SU-DHL-6 (cell line): ENCODE measurements around the gene ZSWIM8.

ENCODE experiments used
- H2AFZ ChIP-seq: fragments of 200-600 bp; sonication (generic); 2 replicates; pipeline ENCODE4 v1.6.1; 2014; ENCODE audit warnings: low read depth, mild to moderate bottlenecking, moderate library complexity, mixed read lengths, antibody characterized with exemption, low read length; ENCODE audit not compliant: severe bottlenecking
- H3F3A ChIP-seq: fragments of 200-600 bp; shearing (Covaris generic); 2 replicates; pipeline ENCODE4 v1.6.0; 2016; ENCODE audit warnings: antibody characterized with exemption, mild to moderate bottlenecking; ENCODE audit not compliant: insufficient read depth
- H3K27ac ChIP-seq: fragments of 200-600 bp; sonication (generic); 2 replicates; pipeline ENCODE4 v1.5.1; 2016; ENCODE audit warnings: low read depth, mild to moderate bottlenecking, low read length, moderate library complexity, mixed read lengths
- H3K27me3 ChIP-seq: fragments of 200-600 bp; sonication (generic), shearing (Covaris generic); 2 replicates; pipeline ENCODE4 v1.6.0; 2014; ENCODE audit warnings: mild to moderate bottlenecking, low read length
- H3K36me3 ChIP-seq: fragments of 200-600 bp; sonication (generic); 2 replicates; pipeline ENCODE4 v1.6.1; 2014; ENCODE audit warnings: mild to moderate bottlenecking, low read length, mixed read lengths
- H3K4me2 ChIP-seq: fragments of 300-600, 200-600 bp; shearing (Covaris generic), sonication (generic); 2 replicates; pipeline ENCODE4 v1.6.0; 2014; ENCODE audit warnings: low read length, low read depth, mild to moderate bottlenecking; ENCODE audit not compliant: poor library complexity, severe bottlenecking
- H3K4me3 ChIP-seq: fragments of 200-600 bp; sonication (generic); 2 replicates; pipeline ENCODE4 v1.5.1; 2014; ENCODE audit warnings: antibody characterized with exemption, low read length, mild to moderate bottlenecking, mixed read lengths; ENCODE audit not compliant: insufficient read depth, poor library complexity, severe bottlenecking
- H3K79me2 ChIP-seq: fragments of 200-600 bp; sonication (generic); 2 replicates; pipeline ENCODE4 v1.6.1; 2014; ENCODE audit warnings: mild to moderate bottlenecking, low read length, moderate library complexity; ENCODE audit not compliant: insufficient read depth
- H3K9ac ChIP-seq: fragments of 200-600 bp; sonication (generic); 2 replicates; pipeline ENCODE4 v1.7.0; 2014; ENCODE audit warnings: mild to moderate bottlenecking, low read length
- H3K9me2 ChIP-seq: fragments of 200-600 bp; sonication (generic); replicated peaks from 2 replicates; pipeline ENCODE4 v1.6.1; 2014; ENCODE audit warnings: low read length; ENCODE audit not compliant: insufficient read depth
- H3K9me3 ChIP-seq: fragments of 200-600 bp; sonication (generic); 2 replicates; pipeline ENCODE4 v1.6.1; 2014; ENCODE audit warnings: low read length, mixed read lengths; ENCODE audit not compliant: insufficient read depth
- H4K20me1 ChIP-seq: fragments of 200-600 bp; sonication (generic); 2 replicates; pipeline ENCODE4 v1.6.1; 2014; ENCODE audit warnings: low read depth, mild to moderate bottlenecking, antibody characterized with exemption, low read length, moderate library complexity, mixed read lengths
- CTCF ChIP-seq: fragments of 200-600 bp; sonication (generic); IDR thresholded peaks from one replicate; pipeline ENCODE4 v1.5.1; 2017; ENCODE audit warnings: antibody characterized with exemption, mild to moderate bottlenecking, low read length, moderate library complexity; ENCODE audit not compliant: insufficient read depth, poor library complexity, severe bottlenecking
- EZH2phosphoT487 ChIP-seq: fragments of 200-600 bp; sonication (generic), shearing (Covaris generic); conservative IDR thresholded peaks from 2 replicates; pipeline ENCODE4 v1.6.1; 2018; ENCODE audit warnings: mild to moderate bottlenecking, antibody characterized with exemption, low read length, moderate library complexity, mixed read lengths

The ZSWIM8 gene

DNA sequence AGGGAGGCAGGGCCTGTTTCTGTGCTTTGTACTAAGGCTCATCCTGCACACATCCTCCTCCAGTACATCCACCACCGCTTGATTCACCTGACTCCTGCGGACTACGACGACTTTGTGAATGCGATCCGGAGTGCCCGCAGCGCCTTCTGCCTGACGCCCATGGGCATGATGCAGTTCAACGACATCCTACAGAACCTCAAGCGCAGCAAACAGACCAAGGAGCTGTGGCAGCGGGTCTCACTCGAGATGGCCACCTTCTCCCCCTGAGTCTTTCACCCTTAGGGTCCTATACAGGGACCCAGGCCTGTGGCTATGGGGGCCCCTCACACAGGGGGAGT is 15.8 kb downstream of the ZSWIM8 start:
- no peak overlapping the region for H3K4me2 ChIP-seq
- no peak overlapping the region for H3K27ac ChIP-seq
- no peak overlapping the region for H3K9ac ChIP-seq
- no peaks in the 10 kb centered on the region for H3F3A ChIP-seq
- no peaks in the 10 kb centered on the region for H3K9me3 ChIP-seq
- TF ChIP-seq EZH2phosphoT487 (no peak), CTCF (no peak)
- H3K79me2 ChIP-seq, result no peaks in the 10 kb centered on the region
- no peaks in the 10 kb centered on the region for H3K27me3 ChIP-seq
- H3K9me2 ChIP-seq, result no peaks in the 10 kb centered on the region
- no peak overlapping the region for H2AFZ ChIP-seq
- no peak overlapping the region for H3K4me3 ChIP-seq
- no peaks in the 10 kb centered on the region for H3K36me3 ChIP-seq
- H4K20me1 ChIP-seq, result no peaks in the 10 kb centered on the region

GRCh38 chr10:73802276-73802991 is 17.0 kb downstream of the ZSWIM8 start:
- Histone ChIP-seq H3K79me2 (no peaks in the 10 kb centered on the region), H3K4me2 (no peak overlapping the region), H3K9me2 (no peaks in the 10 kb centered on the region), H3K9me3 (no peaks in the 10 kb centered on the region), H3K4me3 (no peak overlapping the region), H3K9ac (no peak overlapping the region), H3K36me3 (no peaks in the 10 kb centered on the region), H4K20me1 (no peaks in the 10 kb centered on the region), H3F3A (no peaks in the 10 kb centered on the region), H3K27me3 (no peaks in the 10 kb centered on the region), H3K27ac (no peak overlapping the region), H2AFZ (no peak overlapping the region)
- no peak for TF ChIP-seq CTCF
- no peak for TF ChIP-seq EZH2phosphoT487

- H4K20me1 ChIP-seq, result no peaks in the 10 kb centered on the region
- H3K9me2 ChIP-seq, result no peaks in the 10 kb centered on the region
- H3K79me2 ChIP-seq, result no peaks in the 10 kb centered on the region
- no peak for TF ChIP-seq EZH2phosphoT487
- no peak for TF ChIP-seq CTCF
- no peak overlapping the region for H3K4me2 ChIP-seq
- H3K4me3 ChIP-seq, result no peak overlapping the region
- H3K27me3 ChIP-seq, result no peaks in the 10 kb centered on the region
- H3K9me3 ChIP-seq, result no peaks in the 10 kb centered on the region
- H3F3A ChIP-seq, result no peaks in the 10 kb centered on the region
- H3K27ac ChIP-seq, result no peak overlapping the region
- H3K36me3 ChIP-seq, result no peaks in the 10 kb centered on the region
- H2AFZ ChIP-seq, result no peak overlapping the region
- no peak overlapping the region for H3K9ac ChIP-seq
Measured at GRCh38 chr10:73803680-73804286, 18.4 kb downstream of the ZSWIM8 start.
